Measurements from ENCODE around the gene FAM228B.

Gene FAM228B

DNA sequence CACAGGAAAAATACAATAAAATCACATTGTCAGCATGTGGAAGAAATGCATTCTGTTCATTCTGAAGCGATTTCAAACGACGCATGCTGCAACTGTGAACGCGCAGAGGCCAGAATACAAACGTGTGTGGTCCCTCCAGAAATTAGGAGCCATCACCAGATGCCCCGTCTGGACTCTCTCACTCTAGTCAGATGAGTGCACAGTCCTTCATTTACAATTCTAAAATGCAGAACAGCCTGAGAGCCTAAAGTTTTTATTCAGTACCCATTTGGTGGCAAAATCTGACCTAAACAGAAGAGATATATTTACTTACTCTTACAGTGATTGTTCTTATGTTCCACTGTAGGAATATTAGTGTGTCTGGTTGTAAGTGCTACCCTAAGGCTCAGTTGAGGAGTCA lies 88.1 kb downstream of the FAM228B start:
- H3K27ac ChIP-seq (ENCODE audit: low read length), result no peak overlapping the region
- H3K4me1 ChIP-seq (ENCODE audit: control insufficient read depth, insufficient read depth, low read length), result no peaks in the 10 kb centered on the region
- H3K27me3 ChIP-seq (ENCODE audit: control insufficient read depth in 1 of 2, insufficient read depth in 2 of 2, low read length in 2 of 2), result no peaks in the 10 kb centered on the region
- H3K9ac ChIP-seq (ENCODE audit: low read length in 2 of 2), result no peak overlapping the region
- peaks cover 49 to 61% of the 10 kb centered on the region in 2 donors for H3K36me3 ChIP-seq (ENCODE audit: control insufficient read depth in 2 of 2, insufficient read depth in 2 of 2, low read length in 2 of 2)
- no peak overlapping the region for H3K4me3 ChIP-seq (ENCODE audit: low read length in 2 of 2)
- H3K9me3 ChIP-seq (ENCODE audit: control insufficient read depth in 2 of 2, low read length in 2 of 2), result no peaks in the 10 kb centered on the region

DNA sequence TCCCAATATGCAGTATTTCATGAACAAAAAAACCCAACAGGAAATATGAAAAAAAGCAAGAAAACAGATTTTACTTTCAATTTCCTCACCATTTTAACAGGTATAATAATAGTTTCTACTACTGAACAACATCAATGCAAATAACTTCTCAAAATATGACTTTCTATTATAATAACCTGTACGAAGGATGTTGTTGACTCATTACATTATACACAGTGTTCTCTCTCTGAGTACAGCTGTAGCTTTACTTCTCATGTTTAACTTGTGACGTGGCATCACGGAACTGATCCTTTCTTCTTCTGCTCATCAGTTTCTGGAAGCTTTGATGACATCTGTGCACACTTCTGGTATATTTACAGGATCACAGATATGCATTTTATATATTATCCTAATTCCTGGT lies 91.6 kb downstream of the FAM228B start:
- H3K36me3 ChIP-seq (ENCODE audit: control insufficient read depth in 2 of 2, insufficient read depth in 2 of 2, low read length in 2 of 2), result peaks cover 34 to 59% of the 10 kb centered on the region in 2 donors
- no peaks in the 10 kb centered on the region for H3K9me3 ChIP-seq (ENCODE audit: control insufficient read depth in 2 of 2, low read length in 2 of 2)
- H3K9ac ChIP-seq (ENCODE audit: low read length in 2 of 2), result no peak overlapping the region
- no peak overlapping the region for H3K27ac ChIP-seq (ENCODE audit: low read length)
- no peak overlapping the region for H3K4me3 ChIP-seq (ENCODE audit: low read length in 2 of 2)
- no peaks in the 10 kb centered on the region for H3K27me3 ChIP-seq (ENCODE audit: control insufficient read depth in 1 of 2, insufficient read depth in 2 of 2, low read length in 2 of 2)
- H3K4me1 ChIP-seq (ENCODE audit: control insufficient read depth, insufficient read depth, low read length), result no peaks in the 10 kb centered on the region
